Osteoblast (primary cell): ENCODE measurements around the gene OPN4. TPM values are rescaled to one million over a fixed set of nuclear protein-coding genes. Genes with fewer than 3 reads are reported as not detected.

Experiments used
- DNase-seq: peaks from one replicate; pipeline ENCODE4 v3.0.0; 2011; ENCODE audit warnings: low spot score, mixed read lengths; ENCODE audit not compliant: insufficient read length; ENCODE audit errors: missing footprints
- H2AFZ ChIP-seq: 2 replicates; pipeline ENCODE4 v1.6.0; 2011; ENCODE audit warnings: mild to moderate bottlenecking, low read length
- H3K27ac ChIP-seq: 2 replicates; pipeline ENCODE4 v1.5.1; 2011; ENCODE audit warnings: mild to moderate bottlenecking, low read depth, low read length, moderate library complexity
- H3K27me3 ChIP-seq: 2 replicates; pipeline ENCODE4 v1.6.0; 2012; ENCODE audit warnings: mild to moderate bottlenecking, control low read depth, inconsistent platforms, low read length, moderate library complexity; ENCODE audit not compliant: insufficient read depth
- H3K36me3 ChIP-seq: 2 replicates; pipeline ENCODE4 v1.5.1; 2011; ENCODE audit warnings: mild to moderate bottlenecking, low read length, control low read depth, moderate library complexity; ENCODE audit not compliant: insufficient read depth
- H3K4me1 ChIP-seq: 2 replicates; pipeline ENCODE4 v1.5.1; 2011; ENCODE audit warnings: mild to moderate bottlenecking, low read length, control low read depth, moderate library complexity; ENCODE audit not compliant: insufficient read depth
- H3K4me2 ChIP-seq: 2 replicates; pipeline ENCODE4 v1.6.0; 2011; ENCODE audit warnings: mild to moderate bottlenecking, low read length; ENCODE audit not compliant: insufficient read depth
- H3K4me3 ChIP-seq: fragments of 200-600 bp; sonication (generic); 3 replicates; pipeline ENCODE4 v1.5.1; 2012; ENCODE audit warnings: mild to moderate bottlenecking, low read length, inconsistent platforms; ENCODE audit not compliant: insufficient read depth
- H3K79me2 ChIP-seq: 2 replicates; pipeline ENCODE4 v1.6.0; 2012; ENCODE audit warnings: mild to moderate bottlenecking, low read length, control low read depth, inconsistent platforms; ENCODE audit not compliant: insufficient read depth
- H3K9me3 ChIP-seq: 2 replicates; pipeline ENCODE4 v1.5.1; 2011; ENCODE audit warnings: low read depth, low read length, control low read depth
- H4K20me1 ChIP-seq: 2 replicates; pipeline ENCODE4 v1.6.0; 2012; ENCODE audit warnings: mild to moderate bottlenecking, low read length, control low read depth; ENCODE audit not compliant: insufficient read depth
- CTCF ChIP-seq: IDR thresholded peaks from 2 replicates; pipeline ENCODE4 v1.5.1; 2011; ENCODE audit warnings: mild to moderate bottlenecking, low read depth, low read length, moderate library complexity; ENCODE audit errors: extremely low read depth
- total RNA-seq: library from RNA; depleted of rRNA; stranded (reverse); fragments of >200 nt; gene quantifications from 2 replicates; pipeline ENCODE4 v1.2.3, GENCODE V29; 2012

The OPN4 gene
- total RNA-seq, 1 donor: not detected

- H3K27me3 ChIP-seq: no peaks in the 10 kb centered on the region
- H3K4me3 ChIP-seq: peak overlapping the region; percentile 79
- no peaks in the 10 kb centered on the region for H4K20me1 ChIP-seq
- H3K4me2 ChIP-seq: peak overlapping the region; percentile 86
- peak; percentile 98 for DNase-seq
- no peaks in the 10 kb centered on the region for H3K36me3 ChIP-seq
- H3K27ac ChIP-seq: peak overlapping the region; percentile 71
- H3K9me3 ChIP-seq: no peaks in the 10 kb centered on the region
- H3K79me2 ChIP-seq: no peaks in the 10 kb centered on the region
- TF ChIP-seq CTCF: no peak
- H2AFZ ChIP-seq: peak overlapping the region; percentile 92
- peaks cover 9% of the 10 kb centered on the region for H3K4me1 ChIP-seq
These were observed 57.4 kb downstream of the OPN4 start for GRCh38 chr10:86711513-86712316.

- no peak for TF ChIP-seq CTCF
- DNase-seq: no peak
- Histone ChIP-seq H3K4me2 (peak overlapping the region; percentile 86), H4K20me1 (no peaks in the 10 kb centered on the region), H3K27me3 (no peaks in the 10 kb centered on the region), H3K79me2 (no peaks in the 10 kb centered on the region), H3K9me3 (no peaks in the 10 kb centered on the region), H2AFZ (peak overlapping the region; percentile 92), H3K27ac (peak overlapping the region; percentile 69), H3K36me3 (no peaks in the 10 kb centered on the region), H3K4me3 (peak overlapping the region; percentile 79), H3K4me1 (peaks cover 9% of the 10 kb centered on the region)
These were observed 58.0 kb downstream of the OPN4 start for GRCh38 chr10:86712317-86712707.

GRCh38 chr10:86715156-86715795, 60.9 kb downstream of the OPN4 start:
- H3K79me2 ChIP-seq: no peaks in the 10 kb centered on the region
- H3K4me1 ChIP-seq: peaks cover 9% of the 10 kb centered on the region
- no peak for TF ChIP-seq CTCF
- no peaks in the 10 kb centered on the region for H3K36me3 ChIP-seq
- H3K9me3 ChIP-seq: no peaks in the 10 kb centered on the region
- no peak overlapping the region for H3K4me3 ChIP-seq
- peak; percentile 27 for DNase-seq
- no peak overlapping the region for H3K27ac ChIP-seq
- H3K4me2 ChIP-seq: no peak overlapping the region
- no peaks in the 10 kb centered on the region for H3K27me3 ChIP-seq
- H4K20me1 ChIP-seq: no peaks in the 10 kb centered on the region
- no peak overlapping the region for H2AFZ ChIP-seq

- no peaks in the 10 kb centered on the region for H3K27me3 ChIP-seq
- no peaks in the 10 kb centered on the region for H4K20me1 ChIP-seq
- H3K4me2 ChIP-seq: no peak overlapping the region
- no peaks in the 10 kb centered on the region for H3K9me3 ChIP-seq
- H3K4me1 ChIP-seq: peaks cover 6% of the 10 kb centered on the region
- no peaks in the 10 kb centered on the region for H3K79me2 ChIP-seq
- no peaks in the 10 kb centered on the region for H3K36me3 ChIP-seq
- no peak overlapping the region for H2AFZ ChIP-seq
- TF ChIP-seq CTCF: no peak
- peak; percentile 23 for DNase-seq
- no peak overlapping the region for H3K27ac ChIP-seq
- H3K4me3 ChIP-seq: no peak overlapping the region
These were observed 61.5 kb downstream of the OPN4 start for GRCh38 chr10:86715836-86716235.
